SK-N-SH (cell line): ENCODE measurements around the gene COL3A1. TPM values are rescaled to one million over a fixed set of nuclear protein-coding genes. Genes with fewer than 3 reads are reported as not detected.
A peak's percentile ranks its signal among the peaks of the same experiment; 100 is the strongest.

ENCODE experiments used
- CTCF ChIA-PET: fragments of 300-600, 350-600 bp; formaldehyde crosslinking; extraction: SDS; loops from one replicate; lab custom pipeline; 2021; lab: Yijun Ruan, JAX
- POLR2A ChIA-PET: fragments of 350-600 bp; sonication (Branson Sonifier 250); formaldehyde crosslinking; extraction: SDS; loops from one replicate; lab custom pipeline; 2020; ENCODE audit warnings: antibody characterized with exemption, inconsistent platforms; lab: Yijun Ruan, JAX
- DNase-seq: peaks from one replicate; pipeline ENCODE4 v3.0.0; 2012
- H2AFZ ChIP-seq: fragments of 200-600 bp; sonication (generic); 2 replicates; pipeline ENCODE4 v1.8.1; 2016; ENCODE audit warnings: antibody characterized with exemption, mild to moderate bottlenecking, low read depth
- H3F3A ChIP-seq: fragments of 200-600 bp; sonication (generic); replicated peaks from 2 replicates; pipeline ENCODE3; 2016; ENCODE audit warnings: antibody characterized with exemption, mild to moderate bottlenecking; ENCODE audit not compliant: insufficient read depth
- H3K27ac ChIP-seq, 2 experiments: fragments of 200-500 bp in 1 of 2; fragments of 200-600 bp in 1 of 2; sonication (Bioruptor generic) in 1 of 2; sonication (generic), shearing (Covaris generic) in 1 of 2; 2 replicates each; pipeline versions ENCODE4 v1.5.1 to v1.6.1; 2014 to 2016; ENCODE audit warnings: low read depth in 2 of 2, inconsistent platforms in 1 of 2, low read length in 1 of 2, mild to moderate bottlenecking in 1 of 2, mixed read lengths in 1 of 2
- H3K27me3 ChIP-seq: fragments of 200-600 bp; sonication (generic), shearing (Covaris generic); 2 replicates; pipeline ENCODE4 v1.6.1; 2016; ENCODE audit warnings: mixed run types; ENCODE audit not compliant: insufficient read depth
- H3K36me3 ChIP-seq, 2 experiments: fragments of 200-500 bp in 1 of 2; fragments of 200-600 bp in 1 of 2; sonication (Bioruptor generic) in 1 of 2; sonication (generic) in 1 of 2; replicated peaks in 1 of 2; 2 replicates each; pipeline versions ENCODE3 to v1.5.1; 2014 to 2016; ENCODE audit warnings: low read length in 1 of 2, mild to moderate bottlenecking in 1 of 2; ENCODE audit not compliant: insufficient read depth in 2 of 2, control insufficient read depth in 1 of 2
- H3K4me1 ChIP-seq, 2 experiments: fragments of 200-500 bp in 1 of 2; fragments of 200-600 bp in 1 of 2; sonication (Bioruptor generic) in 1 of 2; sonication (generic), shearing (Covaris generic) in 1 of 2; 2 replicates each; pipeline versions ENCODE4 v1.5.1 to v1.6.1; 2014 to 2016; ENCODE audit warnings: low read depth in 1 of 2, low read length in 1 of 2, mixed run types in 1 of 2; ENCODE audit not compliant: insufficient read depth in 2 of 2, control insufficient read depth in 1 of 2
- H3K4me2 ChIP-seq: fragments of 200-600 bp; sonication (generic), shearing (Covaris generic); 2 replicates; pipeline ENCODE4 v1.6.1; 2017; ENCODE audit warnings: mixed run types
- H3K4me3 ChIP-seq, 2 experiments: fragments of 200-500 bp in 1 of 2; fragments of 200-600 bp in 1 of 2; sonication (Bioruptor generic) in 1 of 2; sonication (generic), shearing (Covaris generic) in 1 of 2; 2 replicates each; pipeline versions ENCODE4 v1.5.1 to v1.8.1; 2014 to 2016; ENCODE audit warnings: low read depth in 2 of 2, inconsistent platforms in 1 of 2, low read length in 1 of 2, mild to moderate bottlenecking in 1 of 2, mixed read lengths in 1 of 2, moderate library complexity in 1 of 2
- H3K79me2 ChIP-seq: fragments of 200-600 bp; sonication (generic); 2 replicates; pipeline ENCODE4 v1.8.1; 2017; ENCODE audit warnings: mild to moderate bottlenecking; ENCODE audit not compliant: insufficient read depth
- H3K9ac ChIP-seq: fragments of 200-600 bp; sonication (generic); 2 replicates; pipeline ENCODE4 v1.6.1; 2017; ENCODE audit warnings: mixed run types
- H3K9me2 ChIP-seq: fragments of 200-600 bp; sonication (generic); 2 replicates; pipeline ENCODE4 v1.6.1; 2017; ENCODE audit warnings: mixed run types
- H3K9me3 ChIP-seq: fragments of 200-600 bp; sonication (generic); 2 replicates; pipeline ENCODE4 v1.6.1; 2017; ENCODE audit warnings: mixed run types, mild to moderate bottlenecking, moderate library complexity
- H4K20me1 ChIP-seq: fragments of 200-600 bp; sonication (generic); 2 replicates; pipeline ENCODE4 v1.6.1; 2017; ENCODE audit warnings: mild to moderate bottlenecking, mixed run types; ENCODE audit not compliant: insufficient read depth
- ELF1 ChIP-seq: IDR thresholded peaks from 2 replicates; pipeline ENCODE4 v1.4.0; 2012
- EP300 ChIP-seq, 2 experiments: IDR thresholded peaks; 2 replicates each; pipeline versions ENCODE4 v1.4.0 to v1.6.1; 2012; ENCODE audit warnings: borderline replicate concordance in 1 of 2, low read depth in 1 of 2, low read length in 1 of 2
- FOXM1 ChIP-seq: IDR thresholded peaks from 2 replicates; pipeline ENCODE4 v1.4.0; 2012; ENCODE audit warnings: low read depth, mild to moderate bottlenecking
- GABPA ChIP-seq: IDR thresholded peaks from 2 replicates; pipeline ENCODE4 v1.4.0; 2012; ENCODE audit warnings: low read depth, mild to moderate bottlenecking
- IRF3 ChIP-seq: fragments of 150-350 bp; IDR thresholded peaks from 2 replicates; pipeline ENCODE4 v1.6.1; 2016; ENCODE audit warnings: mild to moderate bottlenecking, low read depth, low read length
- NFIC ChIP-seq: IDR thresholded peaks from 2 replicates; pipeline ENCODE4 v1.4.0; 2012; ENCODE audit warnings: borderline replicate concordance
- NRF1 ChIP-seq: IDR thresholded peaks from 2 replicates; pipeline ENCODE4 v1.6.1; 2012; ENCODE audit warnings: low read depth, mild to moderate bottlenecking, low read length
- PBX3 ChIP-seq: IDR thresholded peaks from 2 replicates; pipeline ENCODE4; 2012
- POLR2AphosphoS5 ChIP-seq: IDR thresholded peaks from 2 replicates; pipeline ENCODE4 v1.6.1; 2012; ENCODE audit warnings: low read depth, low read length
- RCOR1 ChIP-seq: fragments of 150-350 bp; IDR thresholded peaks from 2 replicates; pipeline ENCODE4 v1.6.1; 2017; ENCODE audit warnings: antibody characterized with exemption, low read length
- RFX5 ChIP-seq: IDR thresholded peaks from 2 replicates; pipeline ENCODE4 v1.6.1; 2012; ENCODE audit warnings: mild to moderate bottlenecking, improper control_type of control experiment, low read length
- RXRA ChIP-seq: IDR thresholded peaks from 2 replicates; pipeline ENCODE4 v1.4.0; 2012; ENCODE audit warnings: low read depth, mild to moderate bottlenecking, borderline replicate concordance
- SIN3A ChIP-seq: IDR thresholded peaks from 2 replicates; pipeline ENCODE4 v1.6.1; 2012; ENCODE audit warnings: low read depth, mild to moderate bottlenecking, low read length, moderate library complexity, borderline replicate concordance
- TCF12 ChIP-seq: IDR thresholded peaks from 2 replicates; pipeline ENCODE4 v1.4.0; 2012
- TEAD4 ChIP-seq: IDR thresholded peaks from 2 replicates; pipeline ENCODE4 v1.4.0; 2012; ENCODE audit warnings: mild to moderate bottlenecking, borderline replicate concordance; ENCODE audit not compliant: insufficient read depth
- YY1 ChIP-seq: IDR thresholded peaks from 2 replicates; pipeline ENCODE4 v1.4.0; 2012; ENCODE audit warnings: low read depth, mild to moderate bottlenecking
- ZBTB33 ChIP-seq: IDR thresholded peaks from 2 replicates; pipeline ENCODE4 v1.4.0; 2012; ENCODE audit warnings: low read depth, borderline replicate concordance
- WGBS: methylation state at CpG from one replicate; pipeline ENCODE4 v1.1.6; 2017; ENCODE audit warnings: low lambda C conversion rate; 5-methylcytosine and 5-hydroxymethylcytosine counted together
- polyA plus RNA-seq, 3 experiments: library from polyadenylated mRNA; depleted of rRNA; stranded (reverse); fragments of >200 nt; gene quantifications; 2 replicates each; pipeline ENCODE4 v1.2.3, GENCODE V29; 2012
- TF ChIP-seq, protein P1 (sequence below): fragments of 150-350 bp; IDR thresholded peaks from 2 replicates; pipeline ENCODE4 v1.6.1; 2017; ENCODE audit warnings: antibody characterized with exemption, low read length, low read depth, borderline replicate concordance

The COL3A1 gene
- polyA plus RNA-seq, 1 of the 3 experiments (the other 2 are of a cell fraction), result 987 TPM

- DNase-seq, result no peak
- peak overlapping the region; percentile 44; the same call in 1 of the 2 replicates for H3K4me2 ChIP-seq
- 86% methylated on average over 1 of the region's 1 CpG for WGBS
- no peak for TF ChIP-seq ZBTB33
- no peak for TF ChIP-seq RCOR1
- no peak for TF ChIP-seq IRF3
- no peak for TF ChIP-seq TEAD4
- no peak for TF ChIP-seq YY1
- no peak for TF ChIP-seq GABPA
- TF ChIP-seq RXRA, result no peak
- TF ChIP-seq NRF1, result no peak
- TF ChIP-seq NFIC, result no peak
- TF ChIP-seq RFX5, result no peak
- TF ChIP-seq ELF1, result no peak
- TF ChIP-seq, protein P1, sequence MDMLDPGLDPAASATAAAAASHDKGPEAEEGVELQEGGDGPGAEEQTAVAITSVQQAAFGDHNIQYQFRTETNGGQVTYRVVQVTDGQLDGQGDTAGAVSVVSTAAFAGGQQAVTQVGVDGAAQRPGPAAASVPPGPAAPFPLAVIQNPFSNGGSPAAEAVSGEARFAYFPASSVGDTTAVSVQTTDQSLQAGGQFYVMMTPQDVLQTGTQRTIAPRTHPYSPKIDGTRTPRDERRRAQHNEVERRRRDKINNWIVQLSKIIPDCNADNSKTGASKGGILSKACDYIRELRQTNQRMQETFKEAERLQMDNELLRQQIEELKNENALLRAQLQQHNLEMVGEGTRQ, result no peak
- H3K27ac ChIP-seq, result peak overlapping the region in 1 of 2 experiments; percentile 69; a peak in 2 of 4 replicates
- H3K9me3 ChIP-seq, result no peaks in the 10 kb centered on the region
- H2AFZ ChIP-seq, result no peak overlapping the region
- peak overlapping the region; percentile 20; the same call in 1 of the 2 replicates for H3K9ac ChIP-seq
- H3K4me3 ChIP-seq, result no peak overlapping the region
- H3K79me2 ChIP-seq, result peaks cover 17% of the 10 kb centered on the region
- ChIA-PET CTCF (no interaction called here), POLR2A (no interaction called here)
- peaks cover 0 to 3% of the 10 kb centered on the region in 2 experiments for H3K36me3 ChIP-seq
- H4K20me1 ChIP-seq, result no peaks in the 10 kb centered on the region
- H3F3A ChIP-seq, result peaks cover 42% of the 10 kb centered on the region
- no peaks in the 10 kb centered on the region for H3K27me3 ChIP-seq
- no peaks in the 10 kb centered on the region; the same call in 1 of the 2 replicates for H3K9me2 ChIP-seq
- peaks cover 0 to 22% of the 10 kb centered on the region in 2 experiments; a peak in 3 of 4 replicates for H3K4me1 ChIP-seq
Measured at GRCh38 chr2:188970211-188970610, 4.0 kb upstream of the COL3A1 start.

GRCh38 chr2:188971432-188971861, 2.7 kb upstream of the COL3A1 start:
- Histone ChIP-seq H3K9me3 (no peaks in the 10 kb centered on the region), H3K36me3 (peaks cover 0 to 12% of the 10 kb centered on the region in 2 experiments), H3F3A (peaks cover 52% of the 10 kb centered on the region), H3K27ac (peak overlapping the region; percentile 2 to 73; a peak in 3 of 4 replicates), H3K4me1 (peaks cover 0 to 22% of the 10 kb centered on the region in 2 experiments; a peak in 3 of 4 replicates), H2AFZ (peak overlapping the region; percentile 11; the same call in 1 of the 2 replicates), H4K20me1 (no peaks in the 10 kb centered on the region), H3K4me2 (no peak overlapping the region), H3K27me3 (no peaks in the 10 kb centered on the region), H3K9me2 (no peaks in the 10 kb centered on the region; the same call in 1 of the 2 replicates), H3K79me2 (peaks cover 29% of the 10 kb centered on the region), H3K4me3 (no peak overlapping the region), H3K9ac (no peak overlapping the region)
- CTCF ChIA-PET, result no interaction called here
- TF ChIP-seq PBX3 (peak; percentile 66), SIN3A (no peak), POLR2AphosphoS5 (0 out of 2 replicates have a peak, but pooled peaks have one; percentile 38), FOXM1 (no peak), TCF12 (peak; percentile 84), NFIC (peak; percentile 9; the same call in 1 of the 2 replicates), EP300 (IDR thresholded peaks at IDR 0.05; ENCODE audit: borderline replicate concordance in 1 of 2, low read depth in 1 of 2, low read length in 1 of 2) (peak; percentile 44 to 51; a peak in 2 of 4 replicates)
- POLR2A ChIA-PET, result no interaction called here
- 94% methylated on average over 1 of the region's 1 CpG for WGBS
- DNase-seq, result no peak
